Inferior parietal cortex (tissue), 1 donor: ENCODE data around the gene PKP1.

Source experiments
- DNase-seq: peaks from one replicate; pipeline ENCODE4 v3.0.0-alpha.2; 2016; ENCODE audit errors: extremely low spot score

The PKP1 gene

DNA sequence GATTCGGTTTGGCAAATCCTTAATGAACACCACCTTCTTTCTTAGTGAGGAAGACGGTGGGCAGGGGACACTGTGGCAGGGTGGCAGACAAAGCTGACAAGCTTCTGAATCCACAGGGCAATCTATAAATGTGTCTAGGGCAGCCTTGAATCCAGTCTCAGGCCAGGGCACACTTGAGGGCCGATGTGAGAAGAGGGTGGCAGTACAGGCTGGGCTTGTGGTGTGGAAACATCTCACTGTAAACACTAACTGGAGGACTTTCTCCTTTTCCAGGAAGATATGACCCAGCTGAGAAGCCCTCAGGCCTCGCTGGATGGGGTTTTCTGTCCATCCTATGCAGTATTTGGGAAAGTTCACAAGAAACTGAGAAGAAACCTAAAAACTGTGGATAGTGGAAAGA lies 46.5 kb downstream of the PKP1 start:
- DNase-seq = no peak

DNA sequence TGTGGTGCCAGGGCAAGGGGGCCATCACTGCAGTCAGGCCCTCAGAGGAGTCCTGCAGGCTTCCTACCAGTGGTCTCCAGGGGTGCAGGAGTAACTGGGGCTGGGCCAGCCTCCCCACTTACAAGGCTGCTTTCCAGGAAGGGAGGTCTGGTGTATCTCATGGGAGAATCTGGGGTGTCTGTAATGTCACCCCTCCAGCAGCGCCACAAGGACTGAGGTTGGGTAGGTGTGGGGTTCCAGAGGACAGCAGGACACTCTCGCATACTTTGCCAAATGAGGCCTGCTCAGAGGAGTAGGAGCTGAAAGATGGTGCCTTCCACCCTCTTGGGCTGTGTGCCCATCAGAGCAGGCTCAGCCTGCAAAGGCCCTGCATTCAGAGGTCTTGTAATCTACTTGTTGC lies 47.2 kb downstream of the PKP1 start:
- no peak for DNase-seq

DNA sequence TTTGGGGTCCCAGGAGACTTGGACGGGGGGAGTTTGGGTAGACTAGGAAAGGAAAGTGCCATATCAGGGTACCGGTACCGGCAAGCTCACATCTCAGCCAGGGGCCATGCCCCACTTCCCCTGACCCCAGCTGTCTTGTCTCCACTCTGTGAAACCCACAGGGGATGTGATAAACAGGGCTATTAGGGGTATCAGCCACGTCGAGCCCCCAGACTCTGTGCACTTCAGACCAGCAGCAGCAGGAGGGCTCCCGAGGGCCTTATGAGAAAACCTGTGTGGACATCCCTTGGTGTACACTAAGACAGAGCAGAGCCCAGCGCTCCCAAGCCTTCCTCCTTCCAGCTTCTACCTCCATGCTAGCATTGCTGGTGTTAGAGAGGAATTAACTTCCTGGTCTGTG lies 47.9 kb downstream of the PKP1 start:
- DNase-seq = no peak

DNA sequence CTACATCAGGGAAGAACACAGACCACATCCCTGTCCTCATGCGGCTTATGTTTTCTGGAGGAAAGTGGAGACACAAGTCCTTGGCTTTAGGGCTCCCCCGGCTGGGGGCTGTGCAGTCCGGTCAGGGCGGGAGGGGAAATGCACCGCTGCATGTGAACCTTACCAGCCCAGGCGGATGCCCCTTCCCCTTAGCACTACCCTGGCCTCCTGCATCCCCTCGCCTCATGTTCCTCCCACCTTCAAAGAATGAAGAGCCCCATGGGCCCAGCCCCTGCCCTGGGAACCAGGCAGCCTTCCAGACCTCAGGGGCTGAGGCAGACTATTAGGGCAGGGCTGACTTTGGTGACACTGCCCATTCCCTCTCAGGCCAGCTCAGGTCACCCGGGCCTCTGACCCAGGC lies 48.7 kb downstream of the PKP1 start:
- no peak for DNase-seq

- no peak for DNase-seq
These were observed 49.5 kb downstream of the PKP1 start for GRCh38 chr1:201332616-201333335.

- DNase-seq = no peak
These were observed 51.2 kb downstream of the PKP1 start for GRCh38 chr1:201334325-201335173.

GRCh38 chr1:201335174-201335870 lies 52.0 kb downstream of the PKP1 start:
- DNase-seq = no peak

DNA sequence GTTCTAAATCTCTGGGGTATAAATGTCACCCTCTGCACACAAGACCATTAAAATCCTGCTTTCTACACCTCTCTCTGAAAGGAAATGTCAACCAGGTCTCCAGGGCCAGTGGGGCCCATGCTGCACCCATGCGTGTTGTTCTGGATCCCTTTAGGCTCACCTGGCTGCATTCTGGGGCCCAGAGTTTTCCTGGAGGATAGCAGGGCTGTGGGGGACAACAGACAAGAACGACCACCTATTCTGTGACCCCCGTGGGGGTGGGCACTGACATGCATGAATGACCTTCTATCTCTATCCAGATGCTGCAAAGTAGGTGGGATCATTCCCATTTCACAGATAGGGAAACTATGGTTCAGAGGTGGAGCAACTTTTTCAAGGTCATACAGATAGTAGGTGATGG lies 52.6 kb downstream of the PKP1 start:
- no peak for DNase-seq

DNA sequence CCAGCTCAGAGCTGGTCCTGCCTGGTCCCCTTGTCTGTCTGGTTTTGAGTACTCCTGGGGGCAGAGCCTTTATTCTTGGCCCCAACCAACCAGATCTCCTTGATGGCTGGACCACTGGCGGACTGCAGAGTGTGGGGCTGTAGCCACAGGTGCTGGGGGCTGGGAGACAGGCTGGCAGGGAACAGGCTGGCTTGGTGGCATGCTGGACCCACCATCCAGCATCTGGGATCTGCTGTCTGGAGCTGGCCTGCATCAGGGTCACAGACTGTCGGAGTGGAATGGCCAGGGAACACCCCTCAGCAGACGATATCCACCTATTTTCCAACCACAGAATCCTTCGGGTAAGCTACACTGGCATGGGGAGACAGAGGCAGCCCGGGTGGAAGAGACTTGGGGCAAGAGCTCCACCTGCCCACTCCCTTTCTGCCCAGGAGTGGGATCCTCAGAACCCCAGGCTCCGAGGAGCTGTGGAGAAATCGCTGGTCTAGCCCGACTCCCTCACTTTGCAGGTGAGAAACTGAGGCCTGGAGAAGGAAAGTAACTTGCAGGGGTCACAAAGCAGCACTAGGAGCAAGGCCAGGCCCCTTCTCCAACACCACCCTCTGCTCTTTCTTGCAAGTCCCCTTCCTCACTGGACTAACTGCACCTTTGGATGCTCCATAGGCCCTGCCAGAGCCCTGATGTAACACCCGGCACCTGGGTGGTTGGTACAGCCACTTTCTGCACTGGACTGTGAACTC lies 53.6 kb downstream of the PKP1 start:
- no peak for DNase-seq

- no peak for DNase-seq
These were observed 58.1 kb downstream of the PKP1 start for GRCh38 chr1:201341377-201341776.

- DNase-seq = no peak
These were observed 61.1 kb downstream of the PKP1 start for GRCh38 chr1:201344206-201345080.

- no peak for DNase-seq
These were observed 61.7 kb downstream of the PKP1 start for GRCh38 chr1:201345081-201345355.

- DNase-seq = peak; percentile 36
These were observed 63.1 kb downstream of the PKP1 start for GRCh38 chr1:201346337-201346939.

DNA sequence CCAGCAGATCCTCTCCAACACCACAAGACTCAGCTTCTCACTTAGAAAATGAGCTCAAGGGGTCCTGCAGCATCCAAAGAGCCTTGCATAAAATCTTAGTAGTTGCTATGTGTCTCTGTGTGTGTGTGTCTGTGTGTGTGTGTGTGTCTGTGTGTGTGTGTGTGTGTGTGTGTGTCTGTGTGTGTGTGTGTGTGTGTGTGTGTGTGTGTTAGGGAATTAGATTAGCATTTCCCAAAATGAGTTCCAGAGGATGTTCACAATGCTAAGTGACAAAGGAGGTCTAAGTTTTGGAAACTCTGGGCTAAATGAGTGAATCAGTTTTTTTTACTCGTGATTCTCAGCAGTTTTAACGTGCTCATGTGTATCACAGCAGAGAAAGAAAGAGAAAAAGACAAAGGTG lies 63.7 kb downstream of the PKP1 start:
- no peak for DNase-seq

DNA sequence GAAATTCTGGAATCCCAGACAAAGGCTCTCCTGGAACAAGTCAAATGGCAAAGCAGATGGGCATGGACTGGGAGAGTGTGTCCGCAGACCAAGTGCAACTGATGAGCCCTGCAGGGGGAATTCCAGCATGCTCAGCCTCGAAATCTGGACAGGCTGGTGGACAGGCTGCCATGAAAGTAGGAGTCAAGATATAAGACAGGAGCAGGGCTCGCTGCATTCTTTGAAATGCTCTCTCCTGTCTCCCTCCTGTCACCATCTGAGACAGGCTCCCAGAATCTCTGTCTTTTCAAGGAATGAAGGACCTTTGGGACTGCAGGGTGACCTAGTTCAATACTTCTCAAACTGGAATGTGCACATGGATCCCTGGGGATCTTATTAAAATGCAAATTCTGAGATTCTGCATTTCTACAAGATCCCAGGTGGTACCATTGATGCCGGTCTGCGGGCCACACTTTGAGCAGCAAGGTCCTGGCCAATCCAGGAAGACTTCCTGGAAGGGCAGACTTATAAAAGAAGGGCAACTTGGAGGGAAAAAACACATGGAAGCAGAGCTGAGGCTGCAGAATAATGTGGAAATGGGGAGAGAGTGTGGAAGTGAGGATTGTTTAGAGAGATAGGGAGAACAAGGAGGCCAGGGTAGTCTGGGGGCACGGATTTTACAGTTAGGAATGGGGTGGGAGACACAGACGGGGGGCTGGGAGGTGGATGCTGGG lies 64.3 kb downstream of the PKP1 start:
- DNase-seq = no peak

DNA sequence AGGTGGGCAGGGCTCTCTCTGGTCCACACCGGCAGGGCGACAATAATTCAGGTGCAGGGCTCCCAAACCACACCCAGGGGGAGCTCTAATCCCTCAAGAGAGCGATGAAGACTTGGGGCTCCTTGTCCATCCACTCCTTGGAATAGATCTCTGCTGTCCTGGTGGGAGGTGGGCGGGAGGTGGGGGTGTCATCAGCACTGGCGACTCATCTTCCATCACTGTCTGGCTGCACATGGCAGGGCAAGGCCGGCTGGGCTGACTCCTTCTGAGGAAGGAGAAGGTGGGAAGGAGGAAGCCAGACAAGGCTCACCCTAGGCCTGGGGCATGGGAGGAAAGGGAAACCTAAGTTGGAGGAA lies 64.9 kb downstream of the PKP1 start:
- peak; percentile 44 for DNase-seq

GRCh38 chr1:201349092-201349491 lies 65.8 kb downstream of the PKP1 start:
- DNase-seq = no peak

DNA sequence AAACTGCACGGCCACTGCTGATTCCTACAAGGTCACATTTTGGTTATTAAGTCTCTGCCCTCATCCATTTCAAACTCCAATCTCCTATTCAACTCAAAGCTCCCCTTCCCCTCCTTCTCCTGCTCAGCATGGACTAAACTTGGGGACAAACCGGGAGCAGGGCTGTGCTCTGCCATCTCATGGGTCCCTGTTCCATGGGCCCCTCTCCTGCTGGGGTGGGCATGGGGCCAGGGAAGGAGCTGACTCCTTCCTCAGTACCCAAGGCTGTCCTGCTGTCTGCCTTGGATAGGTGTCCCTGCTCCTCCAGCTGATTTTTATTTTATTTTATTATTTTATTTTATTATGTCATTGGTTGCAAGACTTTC lies 67.0 kb downstream of the PKP1 start:
- no peak for DNase-seq

DNA sequence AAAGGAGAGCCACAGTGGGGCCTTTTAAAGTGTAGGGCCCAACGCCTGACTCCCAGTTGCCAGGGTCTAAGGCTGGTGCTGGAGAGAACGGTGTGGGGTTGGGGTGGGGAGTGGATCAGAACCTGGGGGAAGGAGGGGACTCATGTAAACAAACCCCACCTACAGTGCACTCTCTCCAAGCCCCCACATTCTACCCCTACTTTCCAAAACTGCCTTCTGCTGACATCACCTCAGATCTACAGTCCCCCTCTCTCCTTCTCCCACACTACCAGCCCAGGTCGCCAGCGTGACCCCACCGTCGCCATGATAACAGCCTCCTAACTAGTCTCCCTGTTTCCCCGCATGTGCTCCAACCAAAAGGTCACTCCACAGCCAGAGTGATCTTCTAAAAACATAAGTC lies 67.6 kb downstream of the PKP1 start:
- DNase-seq = no peak

DNA sequence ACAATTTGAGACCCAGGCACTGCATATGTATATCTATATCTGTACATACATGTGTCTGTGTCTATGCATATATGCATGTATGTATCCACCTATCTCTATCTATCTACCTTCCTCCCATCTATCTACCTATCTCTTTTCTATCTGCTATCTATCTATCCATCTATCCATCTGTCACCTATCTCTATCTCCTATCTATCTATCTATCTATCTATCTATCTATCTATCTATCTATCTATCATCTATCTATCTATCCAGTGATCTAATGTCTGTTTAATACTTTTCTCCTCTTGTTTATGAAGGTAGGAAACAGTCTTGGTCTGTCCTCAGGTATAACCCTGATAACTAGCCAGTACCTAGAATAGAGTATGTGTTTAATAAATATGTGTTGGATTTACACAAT lies 68.3 kb downstream of the PKP1 start:
- no peak for DNase-seq
